LNCaP clone FGC (cell line): ENCODE data around the gene SYT12.
"Not testable (repeated sequence)": the region's sequence is repeated elsewhere in the genome, so short reads cannot be mapped to it uniquely, and the experiment has no call there.

Experiments
- DNase-seq: peaks from one replicate; pipeline ENCODE4 v3.0.0-alpha.2; 2011; ENCODE audit warnings: low read depth
- H3K4me3 ChIP-seq: 2 replicates; pipeline ENCODE4 v1.5.1; 2011; ENCODE audit warnings: mild to moderate bottlenecking, low read depth, low read length, control low read depth
- TF ChIP-seq, protein P1 (sequence below): IDR thresholded peaks from 2 replicates; pipeline ENCODE4 v1.5.1; 2012; ENCODE audit warnings: mild to moderate bottlenecking; ENCODE audit not compliant: control insufficient read depth, insufficient read depth; ENCODE audit errors: extremely low read depth

The SYT12 gene

DNA sequence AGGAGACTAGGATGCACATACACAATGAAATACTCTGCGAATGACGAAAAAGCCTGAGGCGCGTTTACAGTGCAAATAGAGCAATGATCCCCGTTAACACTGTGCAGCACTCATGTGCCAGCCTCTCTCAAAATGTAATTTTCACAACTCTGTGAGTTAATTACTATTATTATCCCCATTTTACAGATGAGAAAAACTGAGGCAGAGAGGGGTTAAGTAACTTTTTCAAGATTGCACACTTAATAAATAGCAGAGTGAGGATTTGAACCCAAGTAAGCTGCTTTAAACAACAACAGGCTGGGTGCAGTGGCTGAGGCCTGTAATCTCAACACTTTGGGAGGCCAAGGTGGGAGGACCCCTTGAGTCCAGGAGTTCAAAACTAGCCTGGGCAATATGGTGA is 21.6 kb upstream of the SYT12 start:
- H3K4me3 ChIP-seq: no peak overlapping the region
- TF ChIP-seq, protein P1, sequence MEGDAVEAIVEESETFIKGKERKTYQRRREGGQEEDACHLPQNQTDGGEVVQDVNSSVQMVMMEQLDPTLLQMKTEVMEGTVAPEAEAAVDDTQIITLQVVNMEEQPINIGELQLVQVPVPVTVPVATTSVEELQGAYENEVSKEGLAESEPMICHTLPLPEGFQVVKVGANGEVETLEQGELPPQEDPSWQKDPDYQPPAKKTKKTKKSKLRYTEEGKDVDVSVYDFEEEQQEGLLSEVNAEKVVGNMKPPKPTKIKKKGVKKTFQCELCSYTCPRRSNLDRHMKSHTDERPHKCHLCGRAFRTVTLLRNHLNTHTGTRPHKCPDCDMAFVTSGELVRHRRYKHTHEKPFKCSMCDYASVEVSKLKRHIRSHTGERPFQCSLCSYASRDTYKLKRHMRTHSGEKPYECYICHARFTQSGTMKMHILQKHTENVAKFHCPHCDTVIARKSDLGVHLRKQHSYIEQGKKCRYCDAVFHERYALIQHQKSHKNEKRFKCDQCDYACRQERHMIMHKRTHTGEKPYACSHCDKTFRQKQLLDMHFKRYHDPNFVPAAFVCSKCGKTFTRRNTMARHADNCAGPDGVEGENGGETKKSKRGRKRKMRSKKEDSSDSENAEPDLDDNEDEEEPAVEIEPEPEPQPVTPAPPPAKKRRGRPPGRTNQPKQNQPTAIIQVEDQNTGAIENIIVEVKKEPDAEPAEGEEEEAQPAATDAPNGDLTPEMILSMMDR: no peak
- no peak for DNase-seq

DNA sequence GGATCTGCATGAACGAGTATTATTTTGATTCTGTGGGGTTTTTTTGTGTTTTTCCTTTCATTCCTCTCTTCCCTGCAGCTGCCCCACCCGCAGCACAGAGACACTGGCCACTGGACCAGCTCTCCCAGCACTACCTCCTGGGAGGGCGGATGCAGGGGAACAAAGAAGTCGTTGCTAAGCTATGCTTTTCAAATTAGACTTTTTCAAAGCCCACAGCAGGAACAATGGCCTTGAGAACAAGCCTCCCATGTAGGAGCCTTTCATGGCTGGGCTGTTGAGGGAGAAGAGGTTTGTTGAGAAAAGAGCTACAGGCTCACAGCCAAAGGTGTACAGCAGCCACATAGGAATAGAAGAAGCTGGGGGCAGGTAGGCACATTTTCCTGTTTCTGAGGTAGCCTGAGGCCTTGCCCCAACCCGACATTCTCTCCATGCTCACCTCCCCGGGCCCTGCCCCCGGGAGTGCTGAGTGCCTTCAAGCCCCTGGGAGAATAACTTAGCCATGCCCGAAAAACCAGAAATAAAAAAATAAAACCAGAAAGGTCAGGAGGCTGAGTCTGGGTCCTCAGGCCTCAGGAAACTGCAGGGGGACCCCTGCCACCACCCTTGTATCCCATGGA is 20.5 kb upstream of the SYT12 start:
- no peak overlapping the region for H3K4me3 ChIP-seq
- TF ChIP-seq, protein P1: no peak
- no peak for DNase-seq

DNA sequence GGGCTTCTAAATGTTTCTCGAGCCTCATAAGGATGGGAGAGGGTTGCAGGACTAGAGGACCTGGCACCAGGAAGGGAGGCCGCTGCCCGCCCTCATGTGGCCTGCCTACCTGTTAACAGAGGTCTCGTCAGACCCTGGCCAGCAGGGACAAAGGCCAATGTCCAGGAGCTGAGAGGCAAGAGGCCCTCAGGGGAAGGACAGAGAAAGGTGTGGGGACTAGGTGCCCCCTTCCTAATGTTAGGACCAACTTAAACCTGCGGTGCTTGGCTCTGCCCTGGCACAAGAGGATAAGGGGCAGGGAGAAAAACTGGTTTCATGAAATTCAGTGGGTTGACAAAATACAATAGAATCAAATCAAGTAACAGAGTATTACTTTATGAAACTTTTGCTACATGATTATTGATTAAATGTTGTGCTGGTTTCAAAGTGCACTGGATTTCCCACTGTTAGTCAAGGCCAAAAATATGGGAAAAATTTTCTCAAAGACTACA is 20.0 kb upstream of the SYT12 start:
- H3K4me3 ChIP-seq: no peak overlapping the region
- TF ChIP-seq, protein P1: no peak
- DNase-seq: no peak

DNA sequence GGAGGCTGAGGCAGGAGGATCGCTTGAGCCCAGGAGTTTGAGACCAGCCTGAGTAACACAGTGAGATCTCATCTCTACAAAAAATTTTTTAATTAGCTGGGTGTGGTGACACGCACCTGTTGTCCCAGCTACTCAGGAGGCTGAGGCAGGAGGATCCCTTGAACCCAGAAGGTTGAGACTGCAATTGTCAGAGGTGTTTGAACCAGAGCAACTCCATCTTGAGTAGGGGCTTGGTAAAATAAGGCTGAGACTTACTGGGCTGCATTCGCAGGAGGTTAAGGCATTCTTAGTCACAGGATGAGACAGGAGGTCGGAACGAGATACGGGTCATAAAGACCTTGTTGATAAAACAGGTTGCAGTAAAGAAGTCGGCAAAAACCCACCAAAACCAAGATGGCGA is 17.7 kb upstream of the SYT12 start:
- DNase-seq, H3K4me3 ChIP-seq: not testable (repeated sequence)

DNA sequence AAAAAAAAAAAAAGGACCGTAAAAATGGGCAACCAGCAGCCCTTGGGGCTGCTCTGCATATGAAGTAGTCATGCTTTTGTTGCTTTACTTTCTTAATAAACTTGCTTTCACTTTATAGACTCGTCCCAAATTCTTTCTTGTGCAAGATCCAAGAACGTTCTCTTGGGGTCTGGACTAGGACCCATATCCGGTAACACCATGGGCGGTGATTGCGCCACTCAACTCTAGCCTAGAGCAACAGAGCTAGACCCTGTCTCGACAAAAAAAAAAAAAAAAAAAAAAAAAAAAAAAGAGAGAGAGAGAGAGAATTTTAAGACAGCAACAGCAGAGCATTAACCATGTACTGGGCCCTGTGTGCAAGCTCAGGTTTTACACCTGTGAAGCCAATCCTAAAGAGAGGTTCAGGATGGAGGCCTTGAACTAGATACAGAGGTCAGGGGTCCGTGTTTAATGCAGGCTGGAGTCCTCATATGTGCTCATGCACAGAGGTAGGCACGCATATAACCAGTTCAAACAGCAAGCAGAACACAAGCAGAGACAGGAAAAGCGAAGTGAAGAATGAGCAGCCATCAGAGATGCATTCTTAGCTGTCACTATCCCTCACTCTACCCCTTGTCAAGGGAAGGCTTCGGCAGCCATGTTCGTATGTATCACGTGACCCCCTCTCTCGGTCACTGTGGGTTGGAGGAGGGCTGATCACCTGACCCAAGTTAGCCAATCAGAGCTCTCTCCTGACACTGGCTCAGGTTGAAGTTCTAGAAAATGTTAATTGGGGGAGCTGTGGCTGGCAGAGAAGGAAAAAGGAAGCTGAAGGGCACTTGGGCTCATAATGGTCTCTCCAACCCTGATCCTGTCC is 16.7 kb upstream of the SYT12 start:
- TF ChIP-seq, protein P1: no peak
- DNase-seq: no peak

DNA sequence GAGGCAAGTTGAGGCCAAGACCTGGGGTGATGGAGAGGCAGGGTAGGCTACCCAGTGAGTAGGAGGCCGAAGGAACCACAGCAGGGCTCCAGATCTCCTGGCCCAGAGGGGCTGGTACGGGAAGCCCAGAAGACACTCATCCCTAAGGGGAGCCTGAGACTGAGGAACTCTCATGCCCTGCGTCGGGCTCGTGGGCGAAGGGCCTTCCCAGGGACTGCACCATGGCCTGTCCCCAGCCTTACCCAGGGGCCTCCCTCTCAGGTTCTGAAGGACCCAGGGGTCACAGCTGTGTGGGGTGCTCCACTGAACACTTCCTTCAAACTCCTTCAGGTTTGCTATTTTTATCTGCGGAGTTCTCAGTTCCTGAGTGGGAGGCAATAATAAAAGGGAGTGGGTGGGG is 15.8 kb upstream of the SYT12 start:
- TF ChIP-seq, protein P1: no peak
- no peak for DNase-seq
- no peak overlapping the region for H3K4me3 ChIP-seq

More for the DNA sequence above, 16.7 kb upstream of the SYT12 start:
- no peak overlapping the region for H3K4me3 ChIP-seq

DNA sequence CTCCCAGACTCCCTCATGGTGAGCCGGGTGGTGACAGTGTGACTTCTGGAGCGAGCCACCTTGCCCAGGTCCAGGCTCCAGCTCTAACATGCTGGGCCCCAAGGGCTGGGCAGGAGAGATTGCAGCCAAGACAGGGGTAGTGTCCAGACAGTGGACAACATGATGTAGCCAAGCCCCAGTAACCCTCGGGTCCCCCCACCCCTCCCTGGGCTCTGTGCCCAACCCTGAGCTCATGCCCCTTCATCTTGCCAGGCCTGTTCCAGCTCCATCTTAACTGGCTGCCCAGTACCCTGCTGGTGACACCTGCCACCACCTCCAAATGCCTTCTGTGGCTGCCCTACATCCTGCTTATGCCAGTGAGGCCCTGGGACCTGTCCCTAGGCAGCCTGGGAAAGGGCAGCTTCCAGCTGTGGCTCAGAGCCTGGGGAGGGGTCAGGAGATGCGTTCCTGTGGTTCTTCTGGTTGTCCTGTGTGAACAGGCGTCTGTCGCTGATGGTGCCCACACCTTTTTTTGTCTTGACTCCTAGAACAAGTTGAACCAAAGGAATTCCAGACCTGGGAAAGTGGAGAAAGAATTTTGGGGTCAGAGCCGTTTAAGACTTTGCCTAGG is 12.5 kb upstream of the SYT12 start:
- TF ChIP-seq, protein P1: no peak
- H3K4me3 ChIP-seq: no peak overlapping the region
- no peak for DNase-seq
